Hematopoietic multipotent progenitor cell treated with erythropoietin and hydrocortisone succinate and interleukin-3 and kit ligand, for 8 days (in vitro differentiated cells): ENCODE results near the gene SMAD7.
A peak's percentile ranks its signal among the peaks of the same experiment; 100 is the strongest.

ENCODE experiments used
- DNase-seq: peaks from one replicate; pipeline ENCODE4 v3.0.0-alpha.2; 2015

The SMAD7 gene

GRCh38 chr18:48929212-48929612 lies 21.6 kb downstream of the SMAD7 start:
- DNase-seq: no peak

GRCh38 chr18:48928787-48929186 lies 22.0 kb downstream of the SMAD7 start:
- DNase-seq: no peak

DNA sequence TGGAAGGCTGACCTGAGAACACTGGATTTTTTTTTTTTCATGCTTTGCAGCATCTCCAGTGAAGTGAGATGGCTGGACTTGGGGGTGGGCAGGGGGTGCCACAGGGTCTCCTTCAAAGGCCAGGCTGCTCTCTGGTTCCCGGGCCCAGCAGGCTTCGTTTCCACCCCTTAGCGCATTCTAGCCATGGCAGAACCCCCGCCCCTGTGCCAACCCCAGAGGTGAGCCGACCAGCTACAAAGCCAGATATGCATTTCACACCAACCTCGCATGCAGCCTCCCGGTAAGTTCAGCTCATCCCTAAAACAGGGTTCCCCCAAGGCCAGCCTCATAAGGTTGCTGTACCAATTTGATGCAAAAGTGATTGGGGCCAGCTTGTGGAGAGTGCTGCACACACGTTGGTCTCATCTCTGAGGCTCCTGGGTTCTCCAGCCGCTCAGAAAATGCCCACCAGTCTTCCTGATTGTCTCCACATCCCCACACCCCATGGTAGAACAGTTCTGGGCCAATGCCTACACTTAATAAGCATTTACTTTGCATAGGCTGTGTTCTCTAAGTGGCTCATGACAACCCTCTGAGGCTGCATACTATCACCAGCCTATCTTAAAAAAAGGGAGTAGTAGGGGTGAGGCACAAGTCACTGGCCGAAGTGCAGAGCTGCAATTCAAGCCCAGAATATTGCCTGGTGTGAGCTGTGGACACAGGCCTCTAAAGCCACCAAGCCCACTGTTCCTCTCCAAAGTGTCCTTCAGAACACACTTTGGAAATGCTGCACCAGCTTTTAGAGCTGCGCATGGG lies 23.3 kb downstream of the SMAD7 start:
- no peak for DNase-seq

DNA sequence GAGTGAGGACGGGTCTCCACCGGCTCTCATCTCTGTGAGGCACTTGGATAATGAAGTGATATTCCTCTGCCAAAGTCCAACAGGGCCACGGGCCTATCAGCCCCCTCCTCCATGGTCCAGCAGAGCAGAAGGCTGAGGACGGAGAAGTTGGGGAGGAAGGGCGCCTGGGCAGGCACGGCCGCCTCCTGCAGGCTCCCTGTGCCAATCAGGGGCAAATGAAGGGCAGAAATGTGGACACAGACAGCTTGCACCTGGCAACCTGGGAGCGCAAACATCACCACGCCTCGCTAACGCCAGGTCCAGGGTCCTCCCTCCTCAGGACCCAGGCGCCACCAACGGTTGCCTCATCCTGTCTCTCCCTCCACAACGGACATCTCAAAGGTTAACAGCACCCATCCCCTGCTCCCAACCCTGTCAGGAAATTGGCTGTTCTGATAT lies 24.3 kb downstream of the SMAD7 start:
- no peak for DNase-seq

DNA sequence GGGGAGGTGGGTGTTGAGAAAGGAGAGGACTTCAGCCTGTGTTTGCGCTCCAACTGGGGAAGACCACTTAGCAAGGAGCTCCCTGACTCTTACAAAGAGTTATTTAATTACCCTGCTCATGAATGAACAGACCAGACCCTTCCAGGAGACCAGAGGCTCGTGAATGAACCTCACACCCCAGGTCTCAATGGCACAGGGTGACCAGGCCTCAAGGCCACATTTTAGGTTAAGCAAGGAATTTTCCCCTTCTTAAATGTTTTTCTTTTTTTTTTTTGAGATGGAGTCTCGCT lies 25.3 kb downstream of the SMAD7 start:
- no peak for DNase-seq

GRCh38 chr18:48924630-48925490 lies 25.9 kb downstream of the SMAD7 start:
- no peak for DNase-seq

GRCh38 chr18:48923746-48924629 lies 26.8 kb downstream of the SMAD7 start:
- DNase-seq: no peak

DNA sequence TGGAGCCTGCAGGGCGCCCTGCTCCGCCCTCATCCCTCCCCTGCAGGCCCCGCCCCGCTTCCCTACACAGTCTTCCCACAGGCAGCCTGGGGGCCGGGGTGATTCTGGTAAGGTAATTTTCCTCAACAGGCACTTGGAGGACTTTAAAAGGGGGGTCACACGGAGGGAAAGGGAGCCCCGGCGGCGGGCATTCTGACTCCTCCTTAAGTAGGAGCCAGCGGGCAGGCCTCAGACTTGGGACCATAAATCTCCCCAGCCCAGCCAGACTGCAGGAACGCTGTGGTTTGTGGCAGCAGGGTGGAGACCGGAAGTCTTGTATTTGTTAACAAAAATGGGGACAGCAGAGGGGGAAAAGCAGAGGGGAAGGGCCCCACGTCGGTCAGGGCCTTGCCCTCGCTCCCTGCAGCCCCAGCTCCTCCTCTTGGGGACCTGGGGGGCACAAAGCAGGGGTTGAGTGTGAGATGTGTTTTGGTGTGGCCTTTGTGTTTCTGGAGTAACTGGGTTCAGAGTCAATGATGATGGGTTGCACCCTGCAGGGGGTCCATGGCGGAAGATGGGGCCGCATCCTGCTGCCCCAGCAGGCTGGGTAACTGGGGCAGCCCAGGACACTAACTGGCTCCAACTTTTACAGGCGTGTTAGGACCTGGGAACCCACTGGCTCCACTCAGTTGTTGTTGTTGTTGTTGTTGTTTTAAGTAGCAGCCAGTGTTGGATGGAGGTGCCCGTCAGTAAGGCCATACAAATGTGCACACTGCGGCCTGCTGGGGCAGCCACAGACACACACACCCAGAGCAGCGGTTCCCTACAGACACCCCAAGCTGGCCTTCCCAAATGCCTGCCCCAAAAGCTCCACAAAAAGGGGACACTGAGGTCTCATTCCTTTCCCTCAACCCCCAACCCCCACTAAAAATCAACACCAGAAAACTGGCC lies 27.7 kb downstream of the SMAD7 start:
- no peak for DNase-seq

DNA sequence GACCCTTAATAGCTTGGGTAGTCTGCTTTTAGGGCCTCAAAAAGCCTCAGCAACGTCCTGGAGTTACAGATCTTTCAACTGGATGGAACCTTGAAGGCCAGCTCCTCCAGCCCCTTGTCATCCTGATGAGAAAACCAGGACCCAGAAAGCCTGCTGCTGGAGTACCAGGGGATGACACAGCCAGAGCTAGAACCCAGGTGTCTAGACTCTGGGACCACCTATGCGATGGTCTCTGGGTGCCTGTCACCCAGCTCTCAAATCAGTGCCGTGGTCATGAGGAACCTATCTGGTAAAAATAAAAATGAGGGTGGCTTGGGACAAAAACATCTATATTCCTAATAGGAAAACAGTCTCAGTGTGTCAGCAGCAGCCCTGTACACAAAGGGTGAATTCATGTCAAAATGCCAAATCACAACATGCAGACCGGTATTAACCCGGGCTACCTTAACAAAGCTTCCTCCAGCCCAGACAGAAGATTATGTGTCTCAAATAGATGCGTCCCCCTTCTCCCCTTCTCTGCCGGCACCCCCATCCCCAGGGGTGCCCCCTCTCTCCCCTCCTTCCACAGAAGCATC lies 28.5 kb downstream of the SMAD7 start:
- no peak for DNase-seq

GRCh38 chr18:48921305-48922225 lies 29.2 kb downstream of the SMAD7 start:
- no peak for DNase-seq

DNA sequence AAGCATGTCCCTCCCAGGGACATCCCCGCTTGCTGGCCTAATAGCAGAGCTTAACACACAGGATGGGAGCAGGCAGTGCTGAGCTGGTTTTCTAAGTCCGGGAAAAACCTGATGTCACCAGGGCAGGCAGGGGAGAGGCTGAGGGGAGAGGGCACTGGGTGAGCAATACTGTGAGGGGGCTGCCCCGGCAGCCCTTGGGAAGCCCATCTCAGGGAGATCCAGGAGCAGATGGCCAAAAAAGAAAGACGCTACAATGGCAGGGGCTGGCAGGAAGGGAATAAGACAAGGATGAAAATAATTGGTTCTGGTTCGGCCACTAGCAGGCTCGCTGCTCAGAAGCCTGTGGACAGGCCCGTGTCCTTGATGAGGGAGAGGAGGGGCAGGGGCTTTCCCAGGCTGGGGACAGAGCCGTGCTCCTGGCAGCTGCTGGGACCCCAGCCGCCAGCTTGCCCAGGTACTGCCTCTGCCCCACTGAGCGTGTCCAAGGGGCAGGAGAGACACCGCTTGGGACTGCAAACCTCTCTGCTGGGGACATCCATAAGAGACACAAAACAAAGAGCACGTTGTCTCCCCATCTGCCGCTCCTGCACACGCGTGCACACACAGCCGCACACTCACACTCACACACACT lies 30.2 kb downstream of the SMAD7 start:
- DNase-seq: no peak

GRCh38 chr18:48919547-48919946 lies 31.2 kb downstream of the SMAD7 start:
- no peak for DNase-seq

- DNase-seq: no peak
Observed at GRCh38 chr18:48918660-48919456, 31.9 kb downstream of the SMAD7 start.

GRCh38 chr18:48917579-48918517 lies 32.9 kb downstream of the SMAD7 start:
- DNase-seq: no peak

DNA sequence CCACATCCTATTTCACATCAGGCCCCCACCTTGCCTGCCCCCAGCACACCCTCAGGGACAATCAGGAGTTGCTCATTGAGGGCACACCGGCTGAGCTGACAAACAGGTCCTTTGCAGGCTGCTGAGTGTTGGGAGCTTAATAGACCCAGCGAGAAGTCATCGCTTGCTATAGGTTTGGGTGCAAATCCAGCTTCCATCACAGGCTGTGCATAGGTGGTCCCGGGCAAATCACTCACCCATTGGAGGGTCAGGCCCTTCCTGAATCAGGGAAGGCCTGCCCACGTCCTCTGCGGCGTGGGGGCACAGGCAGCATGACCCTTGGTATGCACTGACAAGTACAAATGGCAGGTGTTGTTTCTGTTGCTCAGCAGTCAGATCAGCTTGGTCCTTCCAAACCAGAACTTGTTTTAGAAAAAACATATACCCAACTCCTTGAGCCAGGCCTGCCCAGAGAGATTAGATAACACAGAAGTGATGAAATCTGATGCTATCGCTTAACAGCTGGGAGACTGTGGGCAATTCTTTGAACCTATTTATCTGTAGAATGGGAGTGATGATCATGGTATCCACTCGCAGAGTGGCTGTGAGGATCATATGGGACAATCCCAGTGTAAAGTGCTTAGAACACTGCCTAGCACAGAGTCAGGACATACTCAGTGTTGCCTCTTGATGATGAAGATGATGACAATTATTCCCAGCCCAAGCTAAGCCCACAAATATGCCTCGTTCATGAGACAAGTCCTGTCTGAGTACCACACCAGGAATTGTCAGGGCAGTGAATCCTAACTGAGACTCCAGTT lies 34.9 kb downstream of the SMAD7 start:
- peak; percentile 13 for DNase-seq

DNA sequence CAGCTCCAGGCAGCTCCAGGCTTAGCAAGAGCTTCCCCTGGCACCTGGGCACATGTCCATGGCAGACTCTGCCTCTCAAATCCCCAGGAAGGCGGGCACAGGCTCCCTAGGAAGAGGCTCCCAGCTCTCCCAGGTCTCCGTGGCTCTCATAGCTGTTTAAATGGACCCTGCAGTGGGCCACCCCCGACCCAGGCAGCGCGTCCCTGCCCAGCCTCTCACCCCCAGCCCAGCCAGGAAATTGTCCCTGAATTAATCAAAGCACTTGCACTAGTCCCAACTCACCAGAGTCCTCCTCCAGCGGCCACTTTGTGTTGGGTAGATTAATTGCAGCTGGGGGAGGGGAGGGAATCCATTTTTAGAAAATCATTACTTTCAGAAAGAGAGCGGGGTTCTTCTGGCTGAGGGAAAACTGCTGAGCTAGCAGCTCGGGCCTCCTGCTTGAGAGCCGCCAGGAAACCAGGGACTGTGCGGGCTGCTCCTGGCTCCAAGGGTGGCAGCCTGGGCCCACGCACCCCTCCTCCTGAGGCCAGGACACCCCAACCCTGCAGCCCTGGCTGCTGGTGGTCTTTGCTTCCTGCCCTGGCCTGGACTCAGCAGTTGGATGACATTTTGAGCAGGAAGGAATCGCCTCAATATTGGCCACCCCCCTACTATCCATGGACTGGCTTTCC lies 36.0 kb downstream of the SMAD7 start:
- DNase-seq: no peak

- no peak for DNase-seq
Observed at GRCh38 chr18:48913775-48914174, 37.0 kb downstream of the SMAD7 start.
